Transverse colon (tissue), 4 donors: ENCODE data around the gene CCDC89. TPM values are rescaled to one million over a fixed set of nuclear protein-coding genes. Genes with fewer than 3 reads are reported as not detected.
A peak's percentile ranks its signal among the peaks of the same experiment; 100 is the strongest.

Experiments
- DNase-seq: peaks from one replicate; pipeline ENCODE4 v3.0.0-alpha.2; 2019
- H3K27ac ChIP-seq, 4 donors: fragments of 200-600 bp; sonication (generic); 2 replicates each; pipeline ENCODE4 v1.5.1; 2016 to 2018; ENCODE audit warnings: inconsistent platforms in 4 of 4
- H3K27me3 ChIP-seq: fragments of 200-600 bp; sonication (generic); 2 replicates; pipeline ENCODE4 v1.5.1; 2017; ENCODE audit warnings: inconsistent platforms
- H3K36me3 ChIP-seq, 4 donors: fragments of 200-600 bp; sonication (generic); 2 replicates each; pipeline ENCODE4 v1.5.1; 2017 to 2019; ENCODE audit warnings: inconsistent platforms in 4 of 4
- H3K4me1 ChIP-seq, 4 donors: fragments of 200-600 bp; sonication (generic); 2 replicates each; pipeline ENCODE4 v1.5.1; 2017 to 2020; ENCODE audit warnings: inconsistent platforms in 4 of 4
- H3K4me3 ChIP-seq, 4 donors: fragments of 200-600 bp; sonication (generic); 1 replicate in 1 of 4; 2 replicates in 3 of 4; pipeline versions ENCODE4 v1.5.1 to v1.6.1; 2017 to 2019; ENCODE audit warnings: inconsistent platforms in 4 of 4
- H3K9me3 ChIP-seq, 2 donors: fragments of 200-600 bp; sonication (generic); 2 replicates each; pipeline ENCODE4 v1.5.1; 2017 to 2019; ENCODE audit warnings: inconsistent platforms in 2 of 2
- CTCF ChIP-seq, 5 experiments: fragments of 200-600 bp in 3 of 5; fragments of 450-650 bp in 2 of 5; sonication (generic) in 3 of 5; IDR thresholded peaks; 1 replicate in 2 of 5; 2 replicates in 3 of 5; pipeline ENCODE4 v1.5.1; 2016 to 2017; ENCODE audit warnings: antibody characterized with exemption in 5 of 5, inconsistent platforms in 3 of 5, mild to moderate bottlenecking in 2 of 5, moderate library complexity in 1 of 5
- EP300 ChIP-seq: sonication (generic); formaldehyde crosslinking; IDR thresholded peaks from one replicate; pipeline ENCODE4 v1.6.1; 2017; ENCODE audit warnings: antibody characterized with exemption, low read depth
- POLR2A ChIP-seq: fragments of 450-650 bp; IDR thresholded peaks from one replicate; pipeline ENCODE4 v1.6.1; 2016; ENCODE audit warnings: antibody characterized with exemption, mild to moderate bottlenecking, moderate library complexity
- POLR2AphosphoS5 ChIP-seq, 3 donors: sonication (generic); formaldehyde crosslinking; IDR thresholded peaks; one replicate each; pipeline ENCODE4 v1.6.1; 2016; ENCODE audit warnings: antibody characterized with exemption in 3 of 3
- WGBS, 2 donors: methylation state at CpG; one replicate each; pipeline ENCODE4 v1.1.5; 2018; ENCODE audit warnings: low coverage in 1 of 2; 5-methylcytosine and 5-hydroxymethylcytosine counted together
- in situ Hi-C, 4 donors: fragments of 200-750 bp; cut with MboI; loops; one replicate each; pipeline versions ENCODE4 v1.15.0 to v1.15.1; 2017; ENCODE audit warnings: low sequenced_read_pairs in 3 of 4, low pct_ligation_motif_present in 1 of 4, low pct_unique_long_range_greater_than_20kb in 1 of 4
- intact Hi-C: fragments of 100-400 bp; cut with DNase I; formaldehyde crosslinking; loops from one replicate; pipeline ENCODE4 v1.15.1; 2023; ENCODE audit warnings: low total_unique reads
- total RNA-seq, 4 donors: library from RNA; depleted of rRNA; stranded (reverse); fragments of >200 nt; gene quantifications; one replicate each; pipeline ENCODE4 v1.1.0, GENCODE V29; 2016

The CCDC89 gene
- total RNA-seq: 1 to 10 TPM in 3 of 4 donors, under 1 TPM in 1; 1.00 to 9.6 (median 7.2) TPM

- TF ChIP-seq EP300 (no peak), POLR2AphosphoS5 (IDR thresholded peaks at IDR 0.05) (peak in 1 of 3 donors; percentile 28)
- Histone ChIP-seq H3K4me1 (peaks cover 3 to 29% (median 6%) of the 10 kb centered on the region in 4 donors), H3K4me3 (peak within 1 kb of the TSS in 3 of 4 donors; percentile 15 to 39 (median 18)), H3K27me3 (no peaks in the 10 kb centered on the region), H3K9me3 (no peaks in the 10 kb centered on the region), H3K36me3 (peaks cover 0 to 2% (median 0%) of the 10 kb centered on the region in 4 donors), H3K27ac (peak within 1 kb of the TSS; percentile 75 to 86 (median 82))
- DNase-seq: peak; percentile 48
- in situ Hi-C loops (no loop called here), intact Hi-C loops (no loop called here)
- 51 to 58% methylated on average over 7 to 13 of the region's 13 CpGs for WGBS, 2 donors
Observed at GRCh38 chr11:85685820-85686459, at the start of gene CCDC89. Gene CCDC89, minus strand, starts transcription at chr11:85686195. Its CDS starts 65 bp downstream, at chr11:85686130.

DNA sequence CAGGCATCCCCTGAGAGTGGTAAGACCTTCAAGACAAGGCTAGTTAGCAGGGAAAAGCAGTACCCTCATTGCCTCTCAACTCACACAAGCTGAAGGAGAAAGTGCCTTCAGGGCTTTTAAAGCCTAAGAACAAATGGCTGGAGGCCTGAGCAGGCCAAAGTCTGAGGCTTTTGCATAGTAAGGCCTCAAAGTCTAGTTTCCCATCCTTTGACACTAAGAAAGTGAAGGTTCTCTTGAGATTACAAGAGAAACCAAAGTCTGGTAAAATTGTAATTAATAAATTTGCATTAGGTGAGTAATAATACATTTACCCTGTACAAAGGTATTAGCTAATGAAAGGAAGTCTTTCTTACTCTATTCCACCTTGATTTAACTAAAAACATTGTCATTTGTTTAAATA is 47.0 kb upstream of the CCDC89 start:
- no peaks in the 10 kb centered on the region for H3K27me3 ChIP-seq
- peaks cover 0 to 20% (median 0%) of the 10 kb centered on the region in 4 donors for H3K36me3 ChIP-seq
- no peak for DNase-seq
- TF ChIP-seq CTCF (IDR thresholded peaks at IDR 0.05) (no peak), EP300 (no peak), POLR2A (no peak), POLR2AphosphoS5 (IDR thresholded peaks at IDR 0.05) (no peak)
- H3K4me3 ChIP-seq: no peak overlapping the region
- no peak overlapping the region for H3K27ac ChIP-seq
- intact Hi-C loops (no loop called here), in situ Hi-C loops (no loop called here)
- H3K9me3 ChIP-seq: no peaks in the 10 kb centered on the region
- H3K4me1 ChIP-seq: peaks cover 0 to 4% (median 0%) of the 10 kb centered on the region in 4 donors

DNA sequence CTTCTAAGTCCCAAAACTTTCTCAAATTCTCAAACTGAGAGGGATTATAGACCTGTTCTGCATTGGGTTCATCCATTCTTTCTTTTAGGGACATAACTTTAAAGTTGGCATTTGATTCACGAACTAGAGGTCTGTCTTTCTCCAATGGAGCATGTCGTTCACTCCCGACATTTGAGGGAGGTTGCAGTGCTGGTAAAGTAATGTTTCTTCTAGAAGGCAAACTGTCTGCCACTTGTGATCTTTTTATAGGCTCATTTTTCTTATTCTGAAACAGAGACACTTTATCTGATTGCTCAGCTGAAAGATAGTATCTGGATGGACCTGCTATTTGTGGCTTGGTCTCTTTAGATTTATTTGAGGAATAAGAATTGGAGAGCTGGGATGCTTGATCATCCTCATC is 40.4 kb upstream of the CCDC89 start:
- H3K27me3 ChIP-seq: no peaks in the 10 kb centered on the region
- no peak overlapping the region for H3K27ac ChIP-seq
- no peaks in the 10 kb centered on the region for H3K9me3 ChIP-seq
- H3K4me1 ChIP-seq: no peaks in the 10 kb centered on the region
- in situ Hi-C loops: no loop called here
- 86 to 95% methylated on average over 3 of the region's 3 CpGs for WGBS, 2 donors
- H3K36me3 ChIP-seq: peaks cover 0 to 18% (median 6%) of the 10 kb centered on the region in 4 donors
- intact Hi-C loops: no loop called here
- no peak overlapping the region for H3K4me3 ChIP-seq
- no peak for DNase-seq
- TF ChIP-seq CTCF (IDR thresholded peaks at IDR 0.05) (no peak), POLR2AphosphoS5 (IDR thresholded peaks at IDR 0.05) (no peak), EP300 (no peak), POLR2A (no peak)

- H3K36me3 ChIP-seq: peaks cover 0 to 18% (median 6%) of the 10 kb centered on the region in 4 donors
- H3K27ac ChIP-seq: no peak overlapping the region
- TF ChIP-seq POLR2AphosphoS5 (IDR thresholded peaks at IDR 0.05) (peak in 1 of 3 donors; percentile 6), EP300 (no peak)
- H3K4me1 ChIP-seq: no peaks in the 10 kb centered on the region
- intact Hi-C loops: no loop called here
- no peaks in the 10 kb centered on the region for H3K27me3 ChIP-seq
- no peak overlapping the region for H3K4me3 ChIP-seq
- DNase-seq: no peak
- in situ Hi-C loops: no loop called here
- no peaks in the 10 kb centered on the region for H3K9me3 ChIP-seq
- whole genome bisulfite sequencing, 2 donors: 70 to 100% methylated on average over 2 to 3 of the region's 3 CpGs
Observed at GRCh38 chr11:85725510-85726258, 39.7 kb upstream of the CCDC89 start.

DNA sequence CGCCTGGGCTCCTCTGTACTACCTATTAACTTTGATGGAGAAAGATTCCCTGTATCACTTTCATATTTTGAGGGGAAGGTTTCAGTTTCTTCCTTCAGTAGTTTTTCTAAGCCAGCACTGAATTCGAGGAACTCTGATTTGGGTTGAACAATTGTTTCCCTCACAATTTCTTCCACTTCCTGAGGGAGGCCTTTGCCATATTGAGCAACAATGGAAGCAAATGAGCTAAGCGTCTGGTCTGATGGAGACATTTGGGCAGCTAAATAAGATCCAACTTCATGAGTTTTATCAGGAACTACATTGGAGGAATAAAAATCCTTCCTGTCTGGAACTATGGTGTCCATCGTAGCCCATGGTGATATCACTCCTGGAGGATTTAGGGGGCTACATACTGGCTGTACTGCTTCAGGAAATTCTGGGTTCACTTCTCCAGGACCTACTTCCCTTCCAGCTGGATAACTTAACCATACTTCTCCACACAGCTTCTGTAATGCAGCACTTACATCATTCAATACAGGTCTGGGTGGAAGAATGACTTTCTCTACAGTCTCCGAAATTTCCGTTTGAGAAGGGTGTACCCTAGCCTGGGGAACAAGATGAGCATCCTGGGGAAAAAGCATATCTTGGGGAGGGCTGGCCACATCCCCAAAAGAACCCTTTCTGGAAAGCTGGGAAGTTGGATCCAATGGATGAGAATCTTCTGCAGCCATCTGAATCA is 38.9 kb upstream of the CCDC89 start:
- no peaks in the 10 kb centered on the region for H3K4me1 ChIP-seq
- TF ChIP-seq CTCF (IDR thresholded peaks at IDR 0.05) (no peak), POLR2AphosphoS5 (IDR thresholded peaks at IDR 0.05) (no peak), EP300 (no peak), POLR2A (no peak)
- H3K4me3 ChIP-seq: no peak overlapping the region
- WGBS, 2 donors: 75 to 81% methylated on average over 4 to 6 of the region's 6 CpGs
- no peaks in the 10 kb centered on the region for H3K9me3 ChIP-seq
- in situ Hi-C loops (no loop called here), intact Hi-C loops (no loop called here)
- no peaks in the 10 kb centered on the region for H3K27me3 ChIP-seq
- peaks cover 0 to 18% (median 6%) of the 10 kb centered on the region in 4 donors for H3K36me3 ChIP-seq
- no peak for DNase-seq
- H3K27ac ChIP-seq: no peak overlapping the region
